ENCODE results near the gene ETNK1.
"Not testable (repeated sequence)": the region's sequence is repeated elsewhere in the genome, so short reads cannot be mapped to it uniquely, and the experiment has no call there.

Gene ETNK1

GRCh38 chr12:22593864-22594263, 31.1 kb upstream of the ETNK1 start:
- DNase-seq (ENCODE audit: low read depth) = no peak
- H3K4me3 ChIP-seq (ENCODE audit: low read depth, low read length) = no peak overlapping the region
- TF ChIP-seq, protein P1, sequence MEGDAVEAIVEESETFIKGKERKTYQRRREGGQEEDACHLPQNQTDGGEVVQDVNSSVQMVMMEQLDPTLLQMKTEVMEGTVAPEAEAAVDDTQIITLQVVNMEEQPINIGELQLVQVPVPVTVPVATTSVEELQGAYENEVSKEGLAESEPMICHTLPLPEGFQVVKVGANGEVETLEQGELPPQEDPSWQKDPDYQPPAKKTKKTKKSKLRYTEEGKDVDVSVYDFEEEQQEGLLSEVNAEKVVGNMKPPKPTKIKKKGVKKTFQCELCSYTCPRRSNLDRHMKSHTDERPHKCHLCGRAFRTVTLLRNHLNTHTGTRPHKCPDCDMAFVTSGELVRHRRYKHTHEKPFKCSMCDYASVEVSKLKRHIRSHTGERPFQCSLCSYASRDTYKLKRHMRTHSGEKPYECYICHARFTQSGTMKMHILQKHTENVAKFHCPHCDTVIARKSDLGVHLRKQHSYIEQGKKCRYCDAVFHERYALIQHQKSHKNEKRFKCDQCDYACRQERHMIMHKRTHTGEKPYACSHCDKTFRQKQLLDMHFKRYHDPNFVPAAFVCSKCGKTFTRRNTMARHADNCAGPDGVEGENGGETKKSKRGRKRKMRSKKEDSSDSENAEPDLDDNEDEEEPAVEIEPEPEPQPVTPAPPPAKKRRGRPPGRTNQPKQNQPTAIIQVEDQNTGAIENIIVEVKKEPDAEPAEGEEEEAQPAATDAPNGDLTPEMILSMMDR (conservative IDR thresholded peaks at IDR 0.05; ENCODE audit: low read depth, low read length) = no peak

- DNase-seq (ENCODE audit: low read depth); H3K4me3 ChIP-seq (ENCODE audit: low read depth, low read length): not testable (repeated sequence)
Measured at GRCh38 chr12:22597539-22597938, 27.4 kb upstream of the ETNK1 start.

- no peak overlapping the region for H3K4me3 ChIP-seq (ENCODE audit: low read depth, low read length)
- no peak for DNase-seq (ENCODE audit: low read depth)
- TF ChIP-seq, protein P1 (conservative IDR thresholded peaks at IDR 0.05; ENCODE audit: low read depth, low read length) = no peak
Measured at GRCh38 chr12:22598141-22598762, 26.7 kb upstream of the ETNK1 start.

GRCh38 chr12:22598763-22599161, 26.2 kb upstream of the ETNK1 start:
- TF ChIP-seq, protein P1 (conservative IDR thresholded peaks at IDR 0.05; ENCODE audit: low read depth, low read length) = no peak
- H3K4me3 ChIP-seq (ENCODE audit: low read depth, low read length) = no peak overlapping the region
- DNase-seq (ENCODE audit: low read depth) = no peak

- DNase-seq (ENCODE audit: low read depth) = no peak
- TF ChIP-seq, protein P1 (conservative IDR thresholded peaks at IDR 0.05; ENCODE audit: low read depth, low read length) = no peak
- no peak overlapping the region for H3K4me3 ChIP-seq (ENCODE audit: low read depth, low read length)
Measured at GRCh38 chr12:22600181-22600580, 24.8 kb upstream of the ETNK1 start.

- TF ChIP-seq, protein P1 (conservative IDR thresholded peaks at IDR 0.05; ENCODE audit: low read depth, low read length) = no peak
- DNase-seq (ENCODE audit: low read depth) = no peak
- no peak overlapping the region for H3K4me3 ChIP-seq (ENCODE audit: low read depth, low read length)
Measured at GRCh38 chr12:22609501-22609900, 15.5 kb upstream of the ETNK1 start.

DNA sequence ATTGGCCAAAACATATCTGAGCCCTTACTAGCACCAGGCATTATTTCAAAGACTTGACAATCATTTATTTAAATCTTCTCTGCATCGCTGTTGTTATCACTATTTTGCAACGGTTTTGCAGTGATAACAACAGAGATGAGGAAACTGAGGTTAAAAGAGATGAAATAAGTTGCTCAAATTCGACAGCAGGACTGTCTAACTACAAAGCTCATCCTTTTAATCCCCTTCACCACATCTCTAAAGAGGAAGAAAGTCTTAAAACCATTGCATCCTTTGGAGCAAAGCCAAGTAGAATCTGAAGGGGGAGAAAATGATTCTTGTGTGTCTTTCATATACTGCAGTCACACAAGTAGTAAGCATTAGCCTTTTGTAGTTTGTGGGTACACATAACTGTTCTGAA, 14.8 kb upstream of the ETNK1 start:
- H3K4me3 ChIP-seq (ENCODE audit: low read depth, low read length) = no peak overlapping the region
- DNase-seq (ENCODE audit: low read depth) = no peak
- TF ChIP-seq, protein P1 (conservative IDR thresholded peaks at IDR 0.05; ENCODE audit: low read depth, low read length) = no peak

GRCh38 chr12:22612822-22613221, 12.1 kb upstream of the ETNK1 start:
- H3K4me3 ChIP-seq (ENCODE audit: low read depth, low read length); DNase-seq (ENCODE audit: low read depth): not testable (repeated sequence)

Data from choroid plexus epithelial cell (primary cell).